Stomach (tissue), 9 donors: ENCODE results near the gene ST6GALNAC3. TPM values are rescaled to one million over a fixed set of nuclear protein-coding genes. Genes with fewer than 3 reads are reported as not detected.
A peak's percentile ranks its signal among the peaks of the same experiment; 100 is the strongest.

Experiments used
- DNase-seq, 2 donors: peaks; one replicate each; pipeline versions ENCODE4 v3.0.0 to v3.0.0-alpha.2; 2013 to 2019
- H3K27ac ChIP-seq, 5 donors: fragments of 200-600 bp in 4 of 5; sonication (generic) in 4 of 5; one replicate each; pipeline ENCODE4 v1.5.1; 2013 to 2019; ENCODE audit warnings: mild to moderate bottlenecking in 1 of 5, moderate library complexity in 1 of 5
- H3K27me3 ChIP-seq, 3 donors: fragments of 200-600 bp; sonication (generic); one replicate each; pipeline ENCODE4 v1.5.1; 2017 to 2019; ENCODE audit warnings: mixed run types in 1 of 3
- H3K36me3 ChIP-seq, 4 donors: fragments of 200-600 bp; sonication (generic); 1 replicate in 3 of 4; 2 replicates in 1 of 4; pipeline ENCODE4 v1.5.1; 2016 to 2019
- H3K4me1 ChIP-seq, 4 donors: fragments of 200-600 bp; sonication (generic); one replicate each; pipeline ENCODE4 v1.5.1; 2016 to 2019
- H3K4me3 ChIP-seq, 4 donors: fragments of 200-600 bp; sonication (generic) in 3 of 4; one replicate each; pipeline ENCODE4 v1.5.1; 2016 to 2019; ENCODE audit warnings: mild to moderate bottlenecking in 1 of 4
- H3K9me3 ChIP-seq, 4 donors: fragments of 200-600 bp; sonication (generic); one replicate each; pipeline ENCODE4 v1.5.1; 2016 to 2019
- CTCF ChIP-seq, 7 experiments: fragments of 450-650 bp in 4 of 7; fragments of 200-600 bp in 3 of 7; sonication (generic) in 3 of 7; IDR thresholded peaks; one replicate each; pipeline ENCODE4 v1.5.1; 2016 to 2019; ENCODE audit warnings: antibody characterized with exemption in 7 of 7, control low read depth in 2 of 7, mild to moderate bottlenecking in 1 of 7
- EP300 ChIP-seq: sonication (generic); formaldehyde crosslinking; IDR thresholded peaks from one replicate; pipeline ENCODE4 v1.6.1; 2017; ENCODE audit warnings: antibody characterized with exemption
- POLR2A ChIP-seq, 4 donors: fragments of 450-650 bp; IDR thresholded peaks; one replicate each; pipeline ENCODE4 v1.6.1; 2016; ENCODE audit warnings: antibody characterized with exemption in 4 of 4, control low read depth in 2 of 4, mild to moderate bottlenecking in 1 of 4, moderate library complexity in 1 of 4
- POLR2AphosphoS5 ChIP-seq, 3 donors: sonication (generic); formaldehyde crosslinking; IDR thresholded peaks; one replicate each; pipeline ENCODE4 v1.6.1; 2016; ENCODE audit warnings: antibody characterized with exemption in 3 of 3
- WGBS, 5 donors: extraction: QIAGEN DNeasy Blood & Tissue Kit in 3 of 5; methylation state at CpG; one replicate each; pipeline versions ENCODE4 v1.1.5 to v1.1.7; 2013 to 2018; 5-methylcytosine and 5-hydroxymethylcytosine counted together
- intact Hi-C: fragments of 100-400 bp; cut with DNase I; formaldehyde crosslinking; loops from one replicate; pipeline ENCODE4 v1.15.1; 2023; ENCODE audit warnings: low total_unique reads
- polyA plus RNA-seq, 3 donors: library from polyadenylated mRNA; stranded (reverse); fragments of 200-250 nt; gene quantifications; one replicate each; pipeline ENCODE4 v1.2.3, GENCODE V29; 2013
- total RNA-seq, 5 donors: library from RNA; depleted of rRNA; stranded (reverse); fragments of >200 nt; gene quantifications; one replicate each; pipeline versions ENCODE4 v1.1.0 to v1.2.3, GENCODE V29; 2014 to 2016
- donor health status: healthy with polysubstance abuse.
- donor health status: Bipolar disorder and iron deficiency.
- donor health status: healthy.

Gene ST6GALNAC3
- total and polyA plus RNA-seq, 8 donors = under 0.01 to 21.7 (median 1.2) TPM; not detected in 1

GRCh38 chr1:76066394-76066793, 8.2 kb upstream of the ST6GALNAC3 start:
- no peaks in the 10 kb centered on the region for H3K9me3 ChIP-seq
- intact Hi-C loops = no loop called here
- H3K4me1 ChIP-seq = peaks cover 0 to 18% (median 12%) of the 10 kb centered on the region in 4 donors
- H3K4me3 ChIP-seq = no peak overlapping the region
- H3K27ac ChIP-seq = no peak overlapping the region
- no peak for DNase-seq
- H3K36me3 ChIP-seq = no peaks in the 10 kb centered on the region
- no peak for TF ChIP-seq EP300
- TF ChIP-seq CTCF (IDR thresholded peaks at IDR 0.05) = no peak
- no peak for TF ChIP-seq POLR2AphosphoS5 (IDR thresholded peaks at IDR 0.05)
- TF ChIP-seq POLR2A (IDR thresholded peaks at IDR 0.05) = no peak
- H3K27me3 ChIP-seq = no peaks in the 10 kb centered on the region

- no peaks in the 10 kb centered on the region for H3K36me3 ChIP-seq
- peaks cover 0 to 20% (median 12%) of the 10 kb centered on the region in 4 donors for H3K4me1 ChIP-seq
- intact Hi-C loops = no loop called here
- peak overlapping the region in 4 of 5 donors; percentile 2 to 60 (median 30) for H3K27ac ChIP-seq
- no peaks in the 10 kb centered on the region for H3K9me3 ChIP-seq
- H3K4me3 ChIP-seq = no peak overlapping the region
- DNase-seq = peak in 1 of 2 donors; percentile 51
- 39 to 74% (median 57%) methylated on average over 1 of the region's 1 CpG for WGBS, 5 donors
- TF ChIP-seq POLR2AphosphoS5 (IDR thresholded peaks at IDR 0.05) (peak in 1 of 3 donors; percentile 4), EP300 (no peak)
- H3K27me3 ChIP-seq = no peaks in the 10 kb centered on the region
These were observed 6.0 kb upstream of the ST6GALNAC3 start for GRCh38 chr1:76068542-76068941.

- TF ChIP-seq POLR2AphosphoS5 (IDR thresholded peaks at IDR 0.05) = peak in 2 of 3 donors; percentile 13 to 48
- TF ChIP-seq CTCF (IDR thresholded peaks at IDR 0.05) = no peak
- Histone ChIP-seq H3K9me3 (no peaks in the 10 kb centered on the region), H3K27ac (peak overlapping the region in 4 of 5 donors; percentile 2 to 60 (median 30)), H3K27me3 (no peaks in the 10 kb centered on the region), H3K36me3 (no peaks in the 10 kb centered on the region), H3K4me1 (peaks cover 5 to 26% (median 15%) of the 10 kb centered on the region in 4 donors), H3K4me3 (no peak overlapping the region)
- intact Hi-C loops = no loop called here
- peak in 1 of 2 donors; percentile 57 for DNase-seq
- WGBS, 5 donors = 22 to 42% (median 29%) methylated on average over 3 of the region's 3 CpGs
These were observed 5.5 kb upstream of the ST6GALNAC3 start for GRCh38 chr1:76068953-76069561.

- intact Hi-C loops = no loop called here
- Histone ChIP-seq H3K4me1 (peaks cover 6 to 37% (median 23%) of the 10 kb centered on the region in 4 donors), H3K36me3 (no peaks in the 10 kb centered on the region), H3K4me3 (no peak overlapping the region), H3K9me3 (no peaks in the 10 kb centered on the region), H3K27ac (no peak overlapping the region), H3K27me3 (no peaks in the 10 kb centered on the region)
- DNase-seq = no peak
- 64 to 94% (median 82%) methylated on average over 3 of the region's 3 CpGs for WGBS, 5 donors
- no peak for TF ChIP-seq POLR2AphosphoS5 (IDR thresholded peaks at IDR 0.05)
These were observed 4.0 kb upstream of the ST6GALNAC3 start for GRCh38 chr1:76070538-76070937.

- no peak for DNase-seq
- H3K27me3 ChIP-seq = no peaks in the 10 kb centered on the region
- no peak overlapping the region for H3K27ac ChIP-seq
- H3K36me3 ChIP-seq = no peaks in the 10 kb centered on the region
- WGBS, 5 donors = 77 to 87% (median 80%) methylated on average over 5 of the region's 5 CpGs
- TF ChIP-seq CTCF (IDR thresholded peaks at IDR 0.05) (no peak), POLR2AphosphoS5 (IDR thresholded peaks at IDR 0.05) (no peak), EP300 (no peak), POLR2A (IDR thresholded peaks at IDR 0.05) (no peak)
- intact Hi-C loops = no loop called here
- H3K4me1 ChIP-seq = peaks cover 6 to 40% (median 24%) of the 10 kb centered on the region in 4 donors
- no peaks in the 10 kb centered on the region for H3K9me3 ChIP-seq
- peak overlapping the region in 1 of 4 donors; percentile 72 for H3K4me3 ChIP-seq
These were observed 1.1 kb upstream of the ST6GALNAC3 start for GRCh38 chr1:76073481-76073880.
